HFFc6 (cell line): ENCODE results near the gene LYZL6. TPM values are rescaled to one million over a fixed set of nuclear protein-coding genes. Genes with fewer than 3 reads are reported as not detected.

Experiments
- DNase-seq: peaks from one replicate; pipeline ENCODE4 v3.0.0-alpha.2; 2018
- H3K27ac Mint-ChIP-seq: 2 replicates; pipeline ENCODE4 v1.8.0; 2020; ENCODE audit warnings: mild to moderate bottlenecking, mixed read lengths
- H3K27me3 Mint-ChIP-seq: 2 replicates; pipeline ENCODE4 v1.8.0; 2021; ENCODE audit warnings: mild to moderate bottlenecking, moderate library complexity, mixed read lengths; ENCODE audit not compliant: insufficient read depth
- H3K36me3 Mint-ChIP-seq: 2 replicates; pipeline ENCODE4 v1.8.0; 2021; ENCODE audit warnings: low read depth, mixed read lengths
- H3K4me1 Mint-ChIP-seq: 2 replicates; pipeline ENCODE4 v1.8.0; 2020; ENCODE audit warnings: low read depth, mixed read lengths
- H3K4me3 Mint-ChIP-seq: 2 replicates; pipeline ENCODE4 v1.8.0; 2020; ENCODE audit warnings: mild to moderate bottlenecking, moderate library complexity, mixed read lengths
- H3K9me3 Mint-ChIP-seq: 2 replicates; pipeline ENCODE4 v1.8.0; 2020; ENCODE audit warnings: mild to moderate bottlenecking, mixed read lengths
- total RNA-seq, 6 experiments: library from RNA; stranded (reverse); fragmentation: NEBNext Ultra II Directional; extraction: Animal tissue kit (Norgen Biotek cat#: 25700); gene quantifications; 2 replicates in 1 of 6; 3 replicates in 5 of 6; pipeline ENCODE4 v1.2.3, GENCODE V29; 2021
- TF ChIP-seq, protein P1 (sequence below): fragments of 200-600 bp; sonication (generic); IDR thresholded peaks from 2 replicates; pipeline ENCODE4 v1.5.0; 2021; ENCODE audit warnings: antibody characterized with exemption, mild to moderate bottlenecking

The LYZL6 gene
- total RNA-seq, 6 experiments from 2014 or later, result not detected

DNA sequence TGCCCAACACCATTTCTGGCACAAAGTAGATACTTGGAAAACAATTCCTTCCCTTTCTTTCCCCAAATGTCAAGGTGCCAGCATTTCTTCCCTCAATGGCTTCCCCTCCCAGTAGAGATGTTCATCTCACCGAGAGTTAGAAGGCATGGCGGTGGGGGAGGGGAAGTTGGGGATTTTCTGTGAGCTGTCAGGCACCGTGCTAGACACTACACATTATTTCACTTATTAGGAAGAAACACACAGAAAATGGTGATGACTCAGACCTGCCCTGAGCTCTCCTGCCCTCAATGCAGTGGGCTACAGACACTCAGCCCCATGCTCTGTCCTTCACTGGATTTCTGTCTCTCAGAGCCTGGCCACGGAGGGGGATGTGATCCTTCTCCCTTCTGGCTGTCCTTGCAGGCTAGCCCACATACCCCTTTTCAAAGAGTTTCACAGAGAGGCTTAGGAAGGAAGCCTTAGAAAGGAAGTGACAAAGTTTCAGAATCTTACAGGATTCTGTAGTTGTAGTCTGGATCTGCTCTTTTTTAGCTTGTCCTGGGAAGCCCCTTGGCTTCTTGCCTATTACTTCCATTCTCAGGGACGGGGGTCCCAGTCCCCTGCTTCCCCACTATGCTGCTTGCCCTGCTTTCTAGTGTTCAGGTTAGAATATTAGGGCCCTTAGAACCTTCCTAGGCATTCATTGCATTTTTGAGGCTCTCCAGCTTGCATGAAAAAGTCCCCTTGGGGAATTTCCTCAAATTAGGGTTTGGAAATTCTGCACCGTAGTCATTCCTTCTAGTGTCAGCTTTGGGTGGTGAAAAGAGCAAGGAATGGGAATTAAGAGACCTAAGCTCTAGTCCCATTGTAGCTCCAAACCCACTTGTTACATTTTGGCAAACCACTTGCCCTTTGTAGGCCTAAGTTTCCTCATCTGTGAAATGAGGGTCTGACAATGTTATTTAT is 51.1 kb downstream of the LYZL6 start:
- H3K27ac Mint-ChIP-seq, result no peak overlapping the region; the same call in 1 of the 2 replicates

DNA sequence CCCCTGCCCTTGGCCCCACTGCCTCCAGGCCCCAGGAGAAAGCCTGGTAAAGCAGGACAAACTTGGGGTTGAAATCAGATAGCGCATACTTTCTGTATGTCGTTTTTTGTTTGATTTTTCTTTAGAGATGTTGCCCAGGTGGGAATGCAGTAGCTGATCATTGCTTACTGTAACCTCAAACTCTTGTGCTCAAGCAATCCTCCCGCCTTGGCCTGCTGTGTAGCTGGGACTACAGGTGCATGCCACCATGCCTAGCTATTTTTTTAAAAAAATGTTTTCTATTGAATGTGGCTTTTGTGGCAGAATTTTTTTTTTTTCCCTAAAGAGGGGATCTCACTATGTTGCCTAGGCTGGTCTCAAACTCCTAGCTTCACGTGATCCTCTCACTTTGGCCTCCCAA is 52.2 kb downstream of the LYZL6 start:
- Mint-ChIP-seq H3K27me3 (peaks cover 5% of the 10 kb centered on the region), H3K27ac (no peak overlapping the region), H3K36me3 (no peaks in the 10 kb centered on the region), H3K4me3 (no peak overlapping the region), H3K9me3 (no peaks in the 10 kb centered on the region), H3K4me1 (peaks cover 30% of the 10 kb centered on the region)
- DNase-seq, result no peak
- TF ChIP-seq, protein P1, sequence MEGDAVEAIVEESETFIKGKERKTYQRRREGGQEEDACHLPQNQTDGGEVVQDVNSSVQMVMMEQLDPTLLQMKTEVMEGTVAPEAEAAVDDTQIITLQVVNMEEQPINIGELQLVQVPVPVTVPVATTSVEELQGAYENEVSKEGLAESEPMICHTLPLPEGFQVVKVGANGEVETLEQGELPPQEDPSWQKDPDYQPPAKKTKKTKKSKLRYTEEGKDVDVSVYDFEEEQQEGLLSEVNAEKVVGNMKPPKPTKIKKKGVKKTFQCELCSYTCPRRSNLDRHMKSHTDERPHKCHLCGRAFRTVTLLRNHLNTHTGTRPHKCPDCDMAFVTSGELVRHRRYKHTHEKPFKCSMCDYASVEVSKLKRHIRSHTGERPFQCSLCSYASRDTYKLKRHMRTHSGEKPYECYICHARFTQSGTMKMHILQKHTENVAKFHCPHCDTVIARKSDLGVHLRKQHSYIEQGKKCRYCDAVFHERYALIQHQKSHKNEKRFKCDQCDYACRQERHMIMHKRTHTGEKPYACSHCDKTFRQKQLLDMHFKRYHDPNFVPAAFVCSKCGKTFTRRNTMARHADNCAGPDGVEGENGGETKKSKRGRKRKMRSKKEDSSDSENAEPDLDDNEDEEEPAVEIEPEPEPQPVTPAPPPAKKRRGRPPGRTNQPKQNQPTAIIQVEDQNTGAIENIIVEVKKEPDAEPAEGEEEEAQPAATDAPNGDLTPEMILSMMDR, result no peak

More for the DNA sequence above, 51.1 kb downstream of the LYZL6 start:
- TF ChIP-seq, protein P1, result no peak
- H3K9me3 Mint-ChIP-seq, result no peaks in the 10 kb centered on the region
- H3K27me3 Mint-ChIP-seq, result peaks cover 5% of the 10 kb centered on the region
- no peaks in the 10 kb centered on the region for H3K36me3 Mint-ChIP-seq
- H3K4me1 Mint-ChIP-seq, result peaks cover 30% of the 10 kb centered on the region
- no peak overlapping the region for H3K4me3 Mint-ChIP-seq
- no peak for DNase-seq

DNA sequence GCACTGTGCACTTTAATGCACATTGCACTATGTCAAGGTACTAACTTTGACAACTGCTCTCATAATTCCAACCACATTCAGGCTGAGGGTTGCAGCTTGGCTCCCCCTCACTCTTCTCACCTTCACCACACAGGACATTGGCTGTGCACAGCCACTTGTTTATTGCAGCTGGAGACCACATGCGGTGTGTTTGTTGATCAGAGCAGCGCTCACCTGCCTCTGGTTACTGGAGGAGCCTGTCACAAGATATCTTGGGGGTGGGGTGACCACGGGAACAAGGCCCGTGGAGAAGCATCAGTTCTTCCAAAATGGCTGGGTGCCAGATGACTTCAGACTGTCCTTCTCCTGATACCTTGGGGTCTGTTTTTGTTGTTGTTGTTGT is 52.7 kb downstream of the LYZL6 start:
- Mint-ChIP-seq H3K4me1 (peaks cover 25% of the 10 kb centered on the region), H3K9me3 (no peaks in the 10 kb centered on the region), H3K4me3 (no peak overlapping the region), H3K27me3 (peaks cover 4% of the 10 kb centered on the region), H3K36me3 (no peaks in the 10 kb centered on the region), H3K27ac (no peak overlapping the region)
- TF ChIP-seq, protein P1, result no peak
- no peak for DNase-seq

DNA sequence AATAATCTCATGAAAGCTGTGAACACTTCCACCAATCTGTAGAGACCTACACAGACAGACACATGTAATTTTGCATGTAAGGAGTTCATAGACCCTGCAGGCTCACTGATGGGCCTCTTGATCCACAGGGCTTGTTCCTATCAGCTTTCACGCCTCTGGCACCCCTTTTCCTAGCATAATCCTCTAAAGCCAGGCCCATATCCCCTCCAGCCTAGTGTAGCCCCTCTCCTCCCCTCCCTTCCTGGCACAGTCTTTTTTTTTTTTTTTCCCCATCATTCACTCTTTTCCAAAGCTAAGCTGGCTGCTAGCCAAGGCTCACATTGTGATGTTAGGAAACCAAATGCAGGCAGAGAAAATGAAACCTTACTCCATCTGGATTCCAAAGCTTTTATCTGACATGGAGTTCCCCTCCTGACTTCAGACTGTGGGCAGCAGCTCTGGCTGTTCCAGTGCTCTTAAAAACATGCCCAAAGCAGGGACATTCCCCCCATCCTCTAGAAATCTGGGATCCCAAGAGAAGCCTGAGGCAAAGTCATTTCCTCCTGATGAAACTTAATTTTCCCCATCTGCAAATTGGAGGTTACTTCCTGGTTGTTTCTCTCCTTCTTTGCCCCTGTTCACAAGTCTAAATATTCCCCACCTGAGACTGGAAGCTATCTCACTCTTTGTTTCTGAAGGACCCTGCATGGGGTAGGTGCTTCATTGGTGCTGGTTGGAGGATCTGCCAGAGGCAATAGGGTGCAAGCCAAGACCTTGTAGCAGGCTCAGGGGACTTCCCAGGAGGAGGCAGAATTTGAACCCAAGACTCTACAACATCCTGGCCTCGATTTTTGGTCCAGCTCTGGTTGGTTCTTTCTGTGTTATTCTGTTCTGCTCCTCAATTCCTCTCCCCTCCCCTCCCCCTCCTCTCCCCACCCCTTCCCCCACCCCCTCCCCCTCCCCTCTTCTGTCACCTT is 53.4 kb downstream of the LYZL6 start:
- no peaks in the 10 kb centered on the region for H3K9me3 Mint-ChIP-seq
- H3K4me1 Mint-ChIP-seq, result peaks cover 19% of the 10 kb centered on the region
- TF ChIP-seq, protein P1, result no peak
- peak overlapping the region; percentile 1; the same call in 1 of the 2 replicates for H3K4me3 Mint-ChIP-seq
- no peak overlapping the region for H3K27ac Mint-ChIP-seq
- H3K27me3 Mint-ChIP-seq, result peaks cover 4% of the 10 kb centered on the region
- no peaks in the 10 kb centered on the region for H3K36me3 Mint-ChIP-seq
- peak; percentile 23 for DNase-seq

DNA sequence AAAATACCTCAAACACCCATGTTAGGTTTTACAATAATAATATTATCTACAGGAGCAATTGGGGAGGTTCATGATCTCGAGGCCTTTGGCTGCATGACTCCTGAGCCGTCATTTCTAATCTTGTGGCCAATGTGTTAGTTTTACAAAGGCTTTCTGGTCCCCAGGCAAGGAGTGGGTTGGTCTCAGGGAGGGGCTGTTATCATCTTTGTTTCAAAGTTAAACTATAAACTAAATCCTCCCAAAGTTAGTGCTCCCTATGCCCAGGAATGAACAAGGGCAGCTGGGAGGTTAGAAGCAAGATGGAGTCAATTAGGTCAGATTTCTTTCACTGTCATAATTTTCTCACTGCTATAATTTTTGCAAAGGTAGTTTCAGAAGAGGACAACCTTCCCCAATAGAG is 54.3 kb downstream of the LYZL6 start:
- no peak overlapping the region for H3K4me3 Mint-ChIP-seq
- H3K27ac Mint-ChIP-seq, result no peak overlapping the region
- H3K4me1 Mint-ChIP-seq, result peaks cover 18% of the 10 kb centered on the region
- H3K36me3 Mint-ChIP-seq, result no peaks in the 10 kb centered on the region
- H3K9me3 Mint-ChIP-seq, result no peaks in the 10 kb centered on the region
- no peak for DNase-seq
- TF ChIP-seq, protein P1, result no peak
- peaks cover 6% of the 10 kb centered on the region for H3K27me3 Mint-ChIP-seq
